ENCODE data around the gene IL12B.
"Not testable (repeated sequence)": the region's sequence is repeated elsewhere in the genome, so short reads cannot be mapped to it uniquely, and the experiment has no call there.

Gene IL12B

GRCh38 chr5:159330131-159330800 lies at the start of gene IL12B:
IL12B (minus strand) TSS chr5:159330487; CDS start chr5:159326782, 3,705 bp downstream.
- DNase-seq (ENCODE audit: low read depth) = no peak

GRCh38 chr5:159377653-159378052 lies 47.4 kb upstream of the IL12B start:
- no peak for DNase-seq (ENCODE audit: low read depth)

- not testable (repeated sequence) for DNase-seq (ENCODE audit: low read depth)
Measured at GRCh38 chr5:159367866-159368265, 37.6 kb upstream of the IL12B start.

GRCh38 chr5:159366776-159367175 lies 36.5 kb upstream of the IL12B start:
- not testable (repeated sequence) for DNase-seq (ENCODE audit: low read depth)

- no peak for DNase-seq (ENCODE audit: low read depth)
Measured at GRCh38 chr5:159362220-159362619, 31.9 kb upstream of the IL12B start.

- not testable (repeated sequence) for DNase-seq (ENCODE audit: low read depth)
Measured at GRCh38 chr5:159359871-159360270, 29.6 kb upstream of the IL12B start.

GRCh38 chr5:159359408-159359807 lies 29.1 kb upstream of the IL12B start:
- DNase-seq (ENCODE audit: low read depth) = no peak

- no peak for DNase-seq (ENCODE audit: low read depth)
Measured at GRCh38 chr5:159353661-159354252, 23.5 kb upstream of the IL12B start.

- not testable (repeated sequence) for DNase-seq (ENCODE audit: low read depth)
Measured at GRCh38 chr5:159350644-159351043, 20.4 kb upstream of the IL12B start.

- not testable (repeated sequence) for DNase-seq (ENCODE audit: low read depth)
Measured at GRCh38 chr5:159350216-159350615, 19.9 kb upstream of the IL12B start.

GRCh38 chr5:159345861-159346260 lies 15.6 kb upstream of the IL12B start:
- DNase-seq (ENCODE audit: low read depth) = no peak

GRCh38 chr5:159345336-159345735 lies 15.0 kb upstream of the IL12B start:
- no peak for DNase-seq (ENCODE audit: low read depth)

GRCh38 chr5:159343295-159344094 lies 13.2 kb upstream of the IL12B start:
- DNase-seq (ENCODE audit: low read depth) = no peak

GRCh38 chr5:159342840-159343239 lies 12.6 kb upstream of the IL12B start:
- DNase-seq (ENCODE audit: low read depth) = no peak

- peak; percentile 48 for DNase-seq (ENCODE audit: low read depth)
Measured at GRCh38 chr5:159341906-159342310, 11.6 kb upstream of the IL12B start.

GRCh38 chr5:159341145-159341544 lies 10.9 kb upstream of the IL12B start:
- no peak for DNase-seq (ENCODE audit: low read depth)

- DNase-seq (ENCODE audit: low read depth) = no peak
Measured at GRCh38 chr5:159340511-159340910, 10.2 kb upstream of the IL12B start.

GRCh38 chr5:159339460-159339859 lies 9.2 kb upstream of the IL12B start:
- no peak for DNase-seq (ENCODE audit: low read depth)

- no peak for DNase-seq (ENCODE audit: low read depth)
Measured at GRCh38 chr5:159338118-159338517, 7.8 kb upstream of the IL12B start.

GRCh38 chr5:159337016-159337955 lies 7.0 kb upstream of the IL12B start:
- DNase-seq (ENCODE audit: low read depth) = no peak

- no peak for DNase-seq (ENCODE audit: low read depth)
Measured at GRCh38 chr5:159336586-159336985, 6.3 kb upstream of the IL12B start.

- no peak for DNase-seq (ENCODE audit: low read depth)
Measured at GRCh38 chr5:159333545-159333925, 3.2 kb upstream of the IL12B start.
